H1 (cell line): ENCODE results near the gene RHEX. TPM values are rescaled to one million over a fixed set of nuclear protein-coding genes. Genes with fewer than 3 reads are reported as not detected.

Experiments used
- CTCF ChIA-PET: fragments of 300-600 bp; sonication (Branson Sonifier 250); formaldehyde crosslinking; loops from one replicate; lab custom pipeline; 2021; ENCODE audit not compliant: partially characterized antibody; lab: Charles Lee
- POLR2A ChIA-PET: fragments of 300-600 bp; sonication (Branson Sonifier 250); formaldehyde crosslinking; loops from one replicate; lab custom pipeline; 2021; ENCODE audit warnings: inconsistent platforms; ENCODE audit not compliant: partially characterized antibody; lab: Charles Lee
- DNase-seq, 2 experiments: peaks; one replicate each; pipeline versions ENCODE4 v3.0.0 to v3.0.0-alpha.2; 2010 to 2022; ENCODE audit warnings: low spot score in 2 of 2, low read depth in 1 of 2, mixed read lengths in 1 of 2
- FAIRE-seq: peaks from 2 replicates; lab custom pipeline; 2011; peaks lifted over from hg19 to GRCh38; lab: Jason Lieb, UNC
- H2AFZ ChIP-seq: 2 replicates; pipeline ENCODE4 v1.8.1; 2012; ENCODE audit warnings: low read length, inconsistent platforms
- H2AK5ac ChIP-seq: 2 replicates; pipeline ENCODE4 v1.6.1; 2013; ENCODE audit warnings: low read depth, low read length
- H2BK120ac ChIP-seq: replicated peaks from 2 replicates; pipeline ENCODE3; 2013; ENCODE audit warnings: low read depth, low read length, inconsistent platforms
- H2BK12ac ChIP-seq: 2 replicates; pipeline ENCODE4 v1.6.1; 2013; ENCODE audit warnings: low read depth, low read length
- H2BK15ac ChIP-seq: 2 replicates; pipeline ENCODE4 v1.6.1; 2013; ENCODE audit warnings: low read length
- H2BK20ac ChIP-seq: 2 replicates; pipeline ENCODE4 v1.6.1; 2013; ENCODE audit warnings: low read length
- H2BK5ac ChIP-seq: 2 replicates; pipeline ENCODE4 v1.6.1; 2013; ENCODE audit warnings: low read depth, low read length
- H3K14ac ChIP-seq: 2 replicates; pipeline ENCODE4 v1.6.1; 2013; ENCODE audit warnings: inconsistent platforms; ENCODE audit not compliant: insufficient read length
- H3K18ac ChIP-seq: 2 replicates; pipeline ENCODE4 v1.6.1; 2013; ENCODE audit warnings: low read length; ENCODE audit errors: extremely low read depth
- H3K23ac ChIP-seq: 2 replicates; pipeline ENCODE4 v1.6.1; 2013; ENCODE audit warnings: inconsistent platforms; ENCODE audit not compliant: insufficient read length
- H3K23me2 ChIP-seq: 2 replicates; pipeline ENCODE4 v1.6.1; 2013; ENCODE audit warnings: low read depth, low read length
- H3K27ac ChIP-seq: 2 replicates; pipeline ENCODE4 v1.6.1; 2011; ENCODE audit warnings: low read depth, low read length, inconsistent platforms
- H3K27me3 ChIP-seq, 4 experiments: replicated peaks in 1 of 4; 1 replicate in 1 of 4; 2 replicates in 3 of 4; pipeline versions ENCODE4 v1.6.1 to v1.8.1; 2011 to 2013; ENCODE audit warnings: low read length in 3 of 4, mild to moderate bottlenecking in 3 of 4, inconsistent platforms in 2 of 4, mixed read lengths in 2 of 4, moderate library complexity in 1 of 4; ENCODE audit not compliant: control insufficient read depth in 3 of 4, insufficient read depth in 3 of 4; ENCODE audit errors: extremely low read depth in 1 of 4
- H3K36me3 ChIP-seq, 4 experiments: 2 replicates each; pipeline versions ENCODE4 v1.6.1 to v1.8.1; 2011 to 2013; ENCODE audit warnings: mild to moderate bottlenecking in 4 of 4, low read length in 3 of 4, moderate library complexity in 2 of 4, control low read depth in 1 of 4, inconsistent platforms in 1 of 4; ENCODE audit not compliant: insufficient read depth in 4 of 4, control insufficient read depth in 2 of 4
- H3K4ac ChIP-seq: replicated peaks from 2 replicates; pipeline ENCODE3; 2013; ENCODE audit warnings: low read length, low read depth, mixed read lengths, inconsistent platforms; ENCODE audit not compliant: insufficient read length
- H3K4me1 ChIP-seq, 4 experiments: replicated peaks in 1 of 4; 1 replicate in 1 of 4; 2 replicates in 3 of 4; pipeline versions ENCODE4 v1.6.1 to v1.8.1; 2011 to 2013; ENCODE audit warnings: low read length in 3 of 4, inconsistent platforms in 2 of 4, mixed read lengths in 1 of 4; ENCODE audit not compliant: insufficient read depth in 4 of 4, control insufficient read depth in 3 of 4
- H3K4me2 ChIP-seq, 2 experiments: 2 replicates each; pipeline versions ENCODE4 v1.6.1 to v1.8.1; 2011 to 2013; ENCODE audit warnings: low read depth in 2 of 2, low read length in 2 of 2, control low read depth in 1 of 2, inconsistent platforms in 1 of 2, mild to moderate bottlenecking in 1 of 2; ENCODE audit not compliant: insufficient read depth in 1 of 2
- H3K4me3 ChIP-seq, 4 experiments: fragments of 200-600, 300-600 bp in 1 of 4; sonication (generic), shearing (Covaris generic), sonication (Bioruptor Twin) in 1 of 4; 2 replicates each; pipeline versions ENCODE4 v1.5.1 to v1.8.1; 2011 to 2016; ENCODE audit warnings: low read length in 4 of 4, low read depth in 3 of 4, control low read depth in 2 of 4, inconsistent platforms in 2 of 4, mild to moderate bottlenecking in 2 of 4, mixed read lengths in 1 of 4, moderate library complexity in 1 of 4; ENCODE audit not compliant: insufficient read depth in 2 of 4; ENCODE audit errors: extremely low read depth in 1 of 4
- H3K56ac ChIP-seq: replicated peaks from 2 replicates; pipeline ENCODE3; 2013; ENCODE audit warnings: low read depth, mild to moderate bottlenecking, mixed read lengths, low read length, inconsistent platforms; ENCODE audit not compliant: insufficient read length
- H3K79me1 ChIP-seq: 2 replicates; pipeline ENCODE4 v1.6.1; 2013; ENCODE audit warnings: low read depth, low read length, control low read depth
- H3K79me2 ChIP-seq, 2 experiments: 2 replicates each; pipeline versions ENCODE4 v1.6.1 to v1.8.1; 2012 to 2013; ENCODE audit warnings: low read length in 2 of 2, mild to moderate bottlenecking in 2 of 2, inconsistent platforms in 1 of 2; ENCODE audit not compliant: insufficient read depth in 2 of 2, control insufficient read depth in 1 of 2
- H3K9ac ChIP-seq, 4 experiments: replicated peaks in 1 of 4; 1 replicate in 1 of 4; 2 replicates in 3 of 4; pipeline versions ENCODE4 v1.6.1 to v1.8.1; 2011 to 2013; ENCODE audit warnings: low read depth in 3 of 4, low read length in 3 of 4, control low read depth in 2 of 4, mild to moderate bottlenecking in 2 of 4, moderate library complexity in 2 of 4, inconsistent platforms in 1 of 4; ENCODE audit errors: extremely low read depth in 1 of 4
- H3K9me3 ChIP-seq, 2 experiments: 2 replicates each; pipeline versions ENCODE4 v1.6.1 to v1.8.1; 2012 to 2013; ENCODE audit warnings: mild to moderate bottlenecking in 2 of 2, moderate library complexity in 2 of 2, control low read depth in 1 of 2, inconsistent platforms in 1 of 2, low read depth in 1 of 2, low read length in 1 of 2, mixed read lengths in 1 of 2; ENCODE audit not compliant: insufficient read depth in 2 of 2
- H4K20me1 ChIP-seq, 2 experiments: replicated peaks in 1 of 2; 2 replicates each; pipeline versions ENCODE3 to v1.8.1; 2011 to 2013; ENCODE audit warnings: inconsistent platforms in 2 of 2, low read length in 2 of 2, mild to moderate bottlenecking in 1 of 2; ENCODE audit not compliant: insufficient read depth in 2 of 2, control insufficient read depth in 1 of 2
- H4K5ac ChIP-seq: 2 replicates; pipeline ENCODE4 v1.6.1; 2013; ENCODE audit warnings: low read length, low read depth, mixed read lengths, inconsistent platforms; ENCODE audit not compliant: insufficient read length
- H4K8ac ChIP-seq: 2 replicates; pipeline ENCODE4 v1.8.0; 2013; ENCODE audit warnings: mild to moderate bottlenecking, moderate library complexity, low read length, inconsistent platforms; ENCODE audit not compliant: insufficient read depth; ENCODE audit errors: extremely low read depth
- H4K91ac ChIP-seq: replicated peaks from 2 replicates; pipeline ENCODE3; 2013; ENCODE audit warnings: low read length, mixed read lengths, inconsistent platforms; ENCODE audit not compliant: insufficient read length
- CTCF ChIP-seq, 3 experiments: IDR thresholded peaks; 1 replicate in 2 of 3; 2 replicates in 1 of 3; pipeline versions ENCODE4 v1.5.1 to v1.6.1; 2011; ENCODE audit warnings: low read length in 3 of 3, mild to moderate bottlenecking in 3 of 3, inconsistent platforms in 2 of 3, low read depth in 1 of 3, moderate library complexity in 1 of 3; ENCODE audit not compliant: insufficient read depth in 1 of 3; ENCODE audit errors: control extremely low read depth in 1 of 3
- GABPA ChIP-seq: IDR thresholded peaks from 2 replicates; pipeline ENCODE4 v1.6.1; 2011; ENCODE audit warnings: mild to moderate bottlenecking, low read length, moderate library complexity, borderline replicate concordance; ENCODE audit not compliant: insufficient read depth
- JUN ChIP-seq: IDR thresholded peaks from 2 replicates; pipeline ENCODE4 v1.6.1; 2011; ENCODE audit warnings: low read depth, mild to moderate bottlenecking, improper control_type of control experiment, low read length
- POLR2A ChIP-seq, 2 experiments: IDR thresholded peaks; 1 replicate in 1 of 2; 2 replicates in 1 of 2; pipeline ENCODE4 v1.6.1; 2011; ENCODE audit warnings: low read depth in 2 of 2, low read length in 2 of 2, mild to moderate bottlenecking in 2 of 2; ENCODE audit errors: control extremely low read depth in 1 of 2
- TEAD4 ChIP-seq: IDR thresholded peaks from 2 replicates; pipeline ENCODE4 v1.6.1; 2012; ENCODE audit warnings: low read depth, low read length, inconsistent platforms, mixed read lengths
- WGBS, 2 experiments: shearing (Covaris generic) in 1 of 2; methylation state at CpG; one replicate each; pipeline versions ENCODE4 v1.1.6 to v1.1.7; 2013 to 2015; ENCODE audit warnings: low lambda C conversion rate in 2 of 2, mixed read lengths in 2 of 2, inconsistent platforms in 1 of 2, low coverage in 1 of 2, missing lambda C conversion rate in 1 of 2; ENCODE audit not compliant: insufficient replicate concordance in 2 of 2, insufficient coverage in 1 of 2, insufficient read length in 1 of 2; ENCODE audit errors: extremely low coverage in 1 of 2, missing lambda C conversion rate in 1 of 2; 5-methylcytosine and 5-hydroxymethylcytosine counted together
- polyA plus RNA-seq, 7 experiments: library from polyadenylated mRNA; depleted of rRNA in 3 of 7; stranded (reverse) in 5 of 7; unstranded in 2 of 7; fragments of >200 nt in 5 of 7; fragments of 200-250 nt in 2 of 7; gene quantifications; 1 replicate in 5 of 7; 2 replicates in 1 of 7; 4 replicates in 1 of 7; pipeline versions ENCODE4 v1.2.1 to v1.2.3, GENCODE V29; 2011 to 2013; ENCODE audit warnings: missing spikeins in 2 of 7, mixed read lengths in 2 of 7
- total RNA-seq: library from RNA; stranded (reverse); fragmentation: NEBNext Ultra II Directional; extraction: Animal tissue kit (Norgen Biotek cat#: 25700); gene quantifications from 2 replicates; pipeline ENCODE4 v1.2.1, GENCODE V29; 2021

RHEX gene
- total and polyA plus RNA-seq, 2 of the 8 experiments (the other 6 are each of a cell fraction or from before 2014, with no cell fraction given): not detected

GRCh38 chr1:206006946-206007345, 46.0 kb upstream of the RHEX start:
- ChIA-PET POLR2A (no interaction called here), CTCF (interaction anchor here (1.2 to 1.3 kb wide), 4 partner anchors 13 to 215 kb away, joined by 3 to 6 read pairs (median 4); no protein-coding TSS in a partner anchor)
- H3K4me3 ChIP-seq: no peak overlapping the region
- FAIRE-seq (no peak), DNase-seq (no peak)
- no peak overlapping the region for H2BK120ac ChIP-seq
- no peak overlapping the region for H2AFZ ChIP-seq
- no peaks in the 10 kb centered on the region for H3K36me3 ChIP-seq
- no peaks in the 10 kb centered on the region for H3K9me3 ChIP-seq
- H4K5ac ChIP-seq: no peak overlapping the region
- no peak overlapping the region for H3K23ac ChIP-seq
- no peak overlapping the region for H4K91ac ChIP-seq
- H3K14ac ChIP-seq: no peak overlapping the region
- H3K27me3 ChIP-seq: peaks cover 0 to 5% (median 0%) of the 10 kb centered on the region in 4 experiments; a peak in 3 of 7 replicates
- no peak overlapping the region for H3K4me2 ChIP-seq
- H4K8ac ChIP-seq: no peak overlapping the region; the same call in 1 of the 2 replicates
- no peak overlapping the region for H2AK5ac ChIP-seq
- H3K4me1 ChIP-seq: no peaks in the 10 kb centered on the region; a peak in 1 of 7 replicates
- H3K79me1 ChIP-seq: no peaks in the 10 kb centered on the region
- no peak overlapping the region for H2BK15ac ChIP-seq
- H3K79me2 ChIP-seq: no peaks in the 10 kb centered on the region; a peak in 1 of 4 replicates
- no peak overlapping the region for H3K9ac ChIP-seq
- H2BK5ac ChIP-seq: no peak overlapping the region
- no peak overlapping the region for H3K4ac ChIP-seq
- 86% methylated on average over 4 of the region's 4 CpGs; no CpG with 5 or more reads in 1 of the 2 experiments for WGBS, 2 experiments
- H4K20me1 ChIP-seq: peaks cover 0 to 11% of the 10 kb centered on the region in 2 experiments
- H3K27ac ChIP-seq: no peak overlapping the region
- no peak overlapping the region for H2BK12ac ChIP-seq
- peaks cover 12% of the 10 kb centered on the region for H3K23me2 ChIP-seq
- TF ChIP-seq TEAD4 (no peak), JUN (no peak), GABPA (no peak), POLR2A (IDR thresholded peaks at IDR 0.05; ENCODE audit: control extremely low read depth in 1 of 2, low read depth in 2 of 2, low read length in 2 of 2) (no peak), CTCF (IDR thresholded peaks at IDR 0.05; ENCODE audit: control extremely low read depth in 1 of 3, insufficient read depth in 1 of 3, low read depth in 1 of 3, low read length in 3 of 3) (no peak)
- H2BK20ac ChIP-seq: no peak overlapping the region
- H3K18ac ChIP-seq: no peak overlapping the region
- H3K56ac ChIP-seq: no peak overlapping the region
